ENCODE measurements around the gene CNPY1.

GRCh38 chr7:155578016-155578415 lies 31.7 kb upstream of the CNPY1 start:
- TF ChIP-seq CTCF (IDR thresholded peaks at IDR 0.05) (no peak), SMC3 (IDR thresholded peaks at IDR 0.05) (no peak)
